ENCODE results near the gene TOMM40. TPM values are rescaled to one million over a fixed set of nuclear protein-coding genes. Genes with fewer than 3 reads are reported as not detected.
A peak's percentile ranks its signal among the peaks of the same experiment; 100 is the strongest.

The TOMM40 gene
- total and polyA plus RNA-seq, 2 of the 13 experiments (the other 11 are each of a cell fraction or from before 2014, with no cell fraction given), result 72.0 to 110 TPM

- in situ Hi-C loops (cut with HindIII; ENCODE audit: extremely low pct_ligation_motif_present, low pct_unique_long_range_greater_than_20kb) (no loop called here), intact Hi-C loops (cut with micrococcal nuclease; ENCODE audit: unreplicated experiment) (no loop called here)
- ChIA-PET CTCF (ENCODE audit: low intra/inter-chr PET ratio, low total read pairs) (no interaction called here), POLR2A (no interaction called here)
- Histone ChIP-seq H3K27me3 (ENCODE audit: control insufficient read depth in 1 of 2, insufficient read depth in 2 of 2, low read length in 2 of 2) (no peaks in the 10 kb centered on the region; a peak in 1 of 5 replicates), H3K36me3 (replicated peaks in 1 of 2; ENCODE audit: control insufficient read depth in 1 of 2, insufficient read depth in 2 of 2, low read length in 2 of 2) (peaks cover 38 to 52% of the 10 kb centered on the region in 2 experiments), H2AFZ (ENCODE audit: low read length) (no peak overlapping the region), H3K4me1 (ENCODE audit: insufficient read depth, low read length) (peaks cover 28% of the 10 kb centered on the region), H3K27ac (ENCODE audit: extremely low read length, insufficient read depth, low read length) (no peak overlapping the region), H3K4me2 (ENCODE audit: low read depth, low read length) (peak overlapping the region; percentile 97), H3K79me2 (ENCODE audit: insufficient read depth, low read length) (peaks cover 37% of the 10 kb centered on the region), H4K20me1 (ENCODE audit: insufficient read depth, low read length) (no peaks in the 10 kb centered on the region), H3K4me3 (replicated peaks in 1 of 3; ENCODE audit: insufficient read depth in 1 of 3, low read depth in 2 of 3, low read length in 3 of 3) (no peak overlapping the region; a peak in 1 of 6 replicates), H3K9ac (ENCODE audit: insufficient read depth, low read depth, low read length) (peak overlapping the region; percentile 92; the same call in 1 of the 2 replicates), H3K9me3 (ENCODE audit: low read length) (no peaks in the 10 kb centered on the region)
- BruUV-seq (replicated peaks), result no TSS peak
- no peak for DNase-seq (ENCODE audit: low spot score)
- ATAC-seq, result no peak
- FAIRE-seq, result no peak
- WGBS (ENCODE audit: low lambda C conversion rate), result 92% methylated on average over 6 of the region's 7 CpGs
- TF ChIP-seq ZNF251 (CRISPR knock-in tag; IDR thresholded peaks at IDR 0.05), result no peak
- TF ChIP-seq ZNF709 (CRISPR knock-in tag; IDR thresholded peaks at IDR 0.05), result no peak
- TF ChIP-seq ZNF224 (CRISPR knock-in tag; IDR thresholded peaks at IDR 0.05), result no peak
- TF ChIP-seq, protein P1, sequence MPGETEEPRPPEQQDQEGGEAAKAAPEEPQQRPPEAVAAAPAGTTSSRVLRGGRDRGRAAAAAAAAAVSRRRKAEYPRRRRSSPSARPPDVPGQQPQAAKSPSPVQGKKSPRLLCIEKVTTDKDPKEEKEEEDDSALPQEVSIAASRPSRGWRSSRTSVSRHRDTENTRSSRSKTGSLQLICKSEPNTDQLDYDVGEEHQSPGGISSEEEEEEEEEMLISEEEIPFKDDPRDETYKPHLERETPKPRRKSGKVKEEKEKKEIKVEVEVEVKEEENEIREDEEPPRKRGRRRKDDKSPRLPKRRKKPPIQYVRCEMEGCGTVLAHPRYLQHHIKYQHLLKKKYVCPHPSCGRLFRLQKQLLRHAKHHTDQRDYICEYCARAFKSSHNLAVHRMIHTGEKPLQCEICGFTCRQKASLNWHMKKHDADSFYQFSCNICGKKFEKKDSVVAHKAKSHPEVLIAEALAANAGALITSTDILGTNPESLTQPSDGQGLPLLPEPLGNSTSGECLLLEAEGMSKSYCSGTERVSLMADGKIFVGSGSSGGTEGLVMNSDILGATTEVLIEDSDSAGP (CRISPR knock-in tag; IDR thresholded peaks at IDR 0.05; ENCODE audit: borderline replicate concordance), result no peak
- no peak for TF ChIP-seq RFX5 (IDR thresholded peaks at IDR 0.05; ENCODE audit: low read depth, low read length)
- no peak for TF ChIP-seq EED (CRISPR knock-in tag; IDR thresholded peaks at IDR 0.05)
- TF ChIP-seq NPAS2 (CRISPR knock-in tag; IDR thresholded peaks at IDR 0.05; ENCODE audit: borderline replicate concordance), result no peak
- no peak for TF ChIP-seq NONO (IDR thresholded peaks at IDR 0.05)
- no peak for TF ChIP-seq NONO (CRISPR knock-in tag; conservative IDR thresholded peaks at IDR 0.05)
- TF ChIP-seq STAG1 (CRISPR knock-in tag; IDR thresholded peaks at IDR 0.05), result no peak
- no peak for TF ChIP-seq AFF4 (CRISPR knock-in tag; IDR thresholded peaks at IDR 0.05)
- TF ChIP-seq ZNF615 (CRISPR knock-in tag; IDR thresholded peaks at IDR 0.05; ENCODE audit: borderline replicate concordance), result no peak
- no peak for TF ChIP-seq ETS1 (CRISPR knock-in tag; IDR thresholded peaks at IDR 0.05)
- TF ChIP-seq XBP1 (CRISPR knock-in tag; IDR thresholded peaks at IDR 0.05), result no peak
These were observed 1.9 kb downstream of the TOMM40 start for GRCh38 chr19:44892932-44893331.

Measured in HepG2 (cell line).